ENCODE measurements around the gene BCOR.

The BCOR gene

GRCh38 chrX:40094900-40095582 lies 2.7 kb downstream of the BCOR start:
- no peak for DNase-seq (ENCODE audit: low spot score)
- in situ Hi-C loops (cut with MboI; ENCODE audit: low pct_unique_long_range_greater_than_20kb, low sequenced_read_pairs, unreplicated experiment) = no loop called here
- no peak for TF ChIP-seq CTCF (IDR thresholded peaks at IDR 0.05; ENCODE audit: extremely low read depth, insufficient read depth, missing control alignments)

- no peak for TF ChIP-seq CTCF (IDR thresholded peaks at IDR 0.05; ENCODE audit: extremely low read depth, insufficient read depth, missing control alignments)
- in situ Hi-C loops (cut with MboI; ENCODE audit: low pct_unique_long_range_greater_than_20kb, low sequenced_read_pairs, unreplicated experiment) = no loop called here
- DNase-seq (ENCODE audit: low spot score) = no peak
Measured at GRCh38 chrX:40094041-40094899, 3.5 kb downstream of the BCOR start.

GRCh38 chrX:40093586-40093985 lies 4.2 kb downstream of the BCOR start:
- no peak for TF ChIP-seq CTCF (IDR thresholded peaks at IDR 0.05; ENCODE audit: extremely low read depth, insufficient read depth, missing control alignments)
- in situ Hi-C loops (cut with MboI; ENCODE audit: low pct_unique_long_range_greater_than_20kb, low sequenced_read_pairs, unreplicated experiment) = no loop called here
- no peak for DNase-seq (ENCODE audit: low spot score)

GRCh38 chrX:40092808-40093435 lies 4.8 kb downstream of the BCOR start:
- no peak for DNase-seq (ENCODE audit: low spot score)
- TF ChIP-seq CTCF (IDR thresholded peaks at IDR 0.05; ENCODE audit: extremely low read depth, insufficient read depth, missing control alignments) = no peak
- in situ Hi-C loops (cut with MboI; ENCODE audit: low pct_unique_long_range_greater_than_20kb, low sequenced_read_pairs, unreplicated experiment) = no loop called here

- TF ChIP-seq CTCF (IDR thresholded peaks at IDR 0.05; ENCODE audit: extremely low read depth, insufficient read depth, missing control alignments) = no peak
- in situ Hi-C loops (cut with MboI; ENCODE audit: low pct_unique_long_range_greater_than_20kb, low sequenced_read_pairs, unreplicated experiment) = no loop called here
- no peak for DNase-seq (ENCODE audit: low spot score)
Measured at GRCh38 chrX:40091691-40092421, 5.9 kb downstream of the BCOR start.

GRCh38 chrX:40090961-40091360 lies 6.8 kb downstream of the BCOR start:
- no peak for DNase-seq (ENCODE audit: low spot score)
- no peak for TF ChIP-seq CTCF (IDR thresholded peaks at IDR 0.05; ENCODE audit: extremely low read depth, insufficient read depth, missing control alignments)
- in situ Hi-C loops (cut with MboI; ENCODE audit: low pct_unique_long_range_greater_than_20kb, low sequenced_read_pairs, unreplicated experiment) = no loop called here

All from GM13977 (cell line).